RCC 7860 (cell line): Measurements from ENCODE around the gene ZBTB7A.
"Not testable (repeated sequence)": the region's sequence is repeated elsewhere in the genome, so short reads cannot be mapped to it uniquely, and the experiment has no call there.

Experiments
- DNase-seq: peaks from one replicate; pipeline ENCODE4 v3.0.0-alpha.2; 2015; ENCODE audit warnings: low spot score
- FAIRE-seq: peaks from 2 replicates; lab custom pipeline; 2012; peaks lifted over from hg19 to GRCh38; lab: Jason Lieb, UNC

Gene ZBTB7A

GRCh38 chr19:3998667-3999412 lies 67.9 kb downstream of the ZBTB7A start:
- FAIRE-seq, DNase-seq: not testable (repeated sequence)

- DNase-seq (no peak), FAIRE-seq (no peak)
Observed at GRCh38 chr19:3995607-3996006, 71.1 kb downstream of the ZBTB7A start.
